ENCODE results near the gene HOXC6. TPM values are rescaled to one million over a fixed set of nuclear protein-coding genes. Genes with fewer than 3 reads are reported as not detected.

The HOXC6 gene
- total RNA-seq, 1 experiment from 2014 or later: not detected

DNA sequence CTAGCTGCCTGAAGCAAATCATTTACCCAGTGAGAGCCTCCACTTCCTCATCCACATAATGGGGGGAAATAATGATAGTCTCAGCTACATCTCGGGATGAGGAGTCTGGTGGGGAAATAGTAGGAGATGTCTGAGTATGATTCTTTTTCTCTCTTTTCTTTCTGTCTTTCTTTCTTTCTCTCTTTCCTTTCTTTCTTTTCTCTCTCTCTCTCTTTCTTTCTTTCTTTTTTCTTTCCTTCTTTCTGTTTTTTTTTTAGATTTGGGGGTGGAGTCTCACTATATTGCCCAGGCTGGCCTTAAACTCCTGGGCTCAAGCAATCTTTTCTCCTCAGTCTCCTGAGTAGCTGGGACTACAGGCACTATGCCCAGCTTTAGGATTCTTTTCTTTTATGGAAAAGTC is 38.2 kb downstream of the HOXC6 start (continued):
- TF ChIP-seq, protein P1, sequence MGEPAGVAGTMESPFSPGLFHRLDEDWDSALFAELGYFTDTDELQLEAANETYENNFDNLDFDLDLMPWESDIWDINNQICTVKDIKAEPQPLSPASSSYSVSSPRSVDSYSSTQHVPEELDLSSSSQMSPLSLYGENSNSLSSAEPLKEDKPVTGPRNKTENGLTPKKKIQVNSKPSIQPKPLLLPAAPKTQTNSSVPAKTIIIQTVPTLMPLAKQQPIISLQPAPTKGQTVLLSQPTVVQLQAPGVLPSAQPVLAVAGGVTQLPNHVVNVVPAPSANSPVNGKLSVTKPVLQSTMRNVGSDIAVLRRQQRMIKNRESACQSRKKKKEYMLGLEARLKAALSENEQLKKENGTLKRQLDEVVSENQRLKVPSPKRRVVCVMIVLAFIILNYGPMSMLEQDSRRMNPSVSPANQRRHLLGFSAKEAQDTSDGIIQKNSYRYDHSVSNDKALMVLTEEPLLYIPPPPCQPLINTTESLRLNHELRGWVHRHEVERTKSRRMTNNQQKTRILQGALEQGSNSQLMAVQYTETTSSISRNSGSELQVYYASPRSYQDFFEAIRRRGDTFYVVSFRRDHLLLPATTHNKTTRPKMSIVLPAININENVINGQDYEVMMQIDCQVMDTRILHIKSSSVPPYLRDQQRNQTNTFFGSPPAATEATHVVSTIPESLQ (CRISPR knock-in tag; IDR thresholded peaks at IDR 0.05): no peak
- TF ChIP-seq, protein P2, sequence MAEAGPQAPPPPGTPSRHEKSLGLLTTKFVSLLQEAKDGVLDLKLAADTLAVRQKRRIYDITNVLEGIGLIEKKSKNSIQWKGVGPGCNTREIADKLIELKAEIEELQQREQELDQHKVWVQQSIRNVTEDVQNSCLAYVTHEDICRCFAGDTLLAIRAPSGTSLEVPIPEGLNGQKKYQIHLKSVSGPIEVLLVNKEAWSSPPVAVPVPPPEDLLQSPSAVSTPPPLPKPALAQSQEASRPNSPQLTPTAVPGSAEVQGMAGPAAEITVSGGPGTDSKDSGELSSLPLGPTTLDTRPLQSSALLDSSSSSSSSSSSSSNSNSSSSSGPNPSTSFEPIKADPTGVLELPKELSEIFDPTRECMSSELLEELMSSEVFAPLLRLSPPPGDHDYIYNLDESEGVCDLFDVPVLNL (CRISPR knock-in tag; IDR thresholded peaks at IDR 0.05; ENCODE audit: borderline replicate concordance, low read depth): no peak
- no peak for TF ChIP-seq CBFB (CRISPR knock-in tag; IDR thresholded peaks at IDR 0.05; ENCODE audit: low read depth)
- no peak for TF ChIP-seq PRRX2 (CRISPR knock-in tag; IDR thresholded peaks at IDR 0.05)
- no peak for TF ChIP-seq FOXK1 (CRISPR knock-in tag; IDR thresholded peaks at IDR 0.05)
- no peak for TF ChIP-seq TCF7 (CRISPR knock-in tag; IDR thresholded peaks at IDR 0.05; ENCODE audit: low read depth)
- TF ChIP-seq KAT7 (CRISPR knock-in tag; IDR thresholded peaks at IDR 0.05; ENCODE audit: borderline replicate concordance): no peak
- TF ChIP-seq, protein P3, sequence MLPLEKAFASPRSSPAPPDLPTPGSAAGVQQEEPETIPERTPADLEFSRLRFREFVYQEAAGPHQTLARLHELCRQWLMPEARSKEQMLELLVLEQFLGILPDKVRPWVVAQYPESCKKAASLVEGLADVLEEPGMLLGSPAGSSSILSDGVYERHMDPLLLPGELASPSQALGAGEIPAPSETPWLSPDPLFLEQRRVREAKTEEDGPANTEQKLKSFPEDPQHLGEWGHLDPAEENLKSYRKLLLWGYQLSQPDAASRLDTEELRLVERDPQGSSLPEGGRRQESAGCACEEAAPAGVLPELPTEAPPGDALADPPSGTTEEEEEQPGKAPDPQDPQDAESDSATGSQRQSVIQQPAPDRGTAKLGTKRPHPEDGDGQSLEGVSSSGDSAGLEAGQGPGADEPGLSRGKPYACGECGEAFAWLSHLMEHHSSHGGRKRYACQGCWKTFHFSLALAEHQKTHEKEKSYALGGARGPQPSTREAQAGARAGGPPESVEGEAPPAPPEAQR (CRISPR knock-in tag; IDR thresholded peaks at IDR 0.05): no peak
- no peak for TF ChIP-seq NFATC4 (CRISPR knock-in tag; IDR thresholded peaks at IDR 0.05)
- no peak for TF ChIP-seq ZNF416 (CRISPR knock-in tag; IDR thresholded peaks at IDR 0.05)
- TF ChIP-seq SOX15 (CRISPR knock-in tag; IDR thresholded peaks at IDR 0.05): no peak
- no peak for TF ChIP-seq MAX (CRISPR knock-in tag; IDR thresholded peaks at IDR 0.05)

GRCh38 chr12:54068418-54069070 is 40.3 kb downstream of the HOXC6 start:
- ATAC-seq (no peak), DNase-seq (ENCODE audit: low spot score) (no peak)
- Mint-ChIP-seq H3K27ac (no peak overlapping the region), H3K4me1 (0 out of 2 replicates have a peak, but pooled peaks cover 6% of the 10 kb centered on the region), H3K4me3 (no peak overlapping the region), H3K27me3 (ENCODE audit: low read depth) (peaks cover 90% of the 10 kb centered on the region), H3K36me3 (no peaks in the 10 kb centered on the region), H3K9me3 (no peaks in the 10 kb centered on the region)
- POLR2A ChIA-PET: no interaction called here
- CTCF ChIA-PET: interaction anchor here (1.3 kb wide), 1 partner anchor 70 kb away, joined by 3 read pairs; no protein-coding TSS in a partner anchor
- TF ChIP-seq, protein P4, sequence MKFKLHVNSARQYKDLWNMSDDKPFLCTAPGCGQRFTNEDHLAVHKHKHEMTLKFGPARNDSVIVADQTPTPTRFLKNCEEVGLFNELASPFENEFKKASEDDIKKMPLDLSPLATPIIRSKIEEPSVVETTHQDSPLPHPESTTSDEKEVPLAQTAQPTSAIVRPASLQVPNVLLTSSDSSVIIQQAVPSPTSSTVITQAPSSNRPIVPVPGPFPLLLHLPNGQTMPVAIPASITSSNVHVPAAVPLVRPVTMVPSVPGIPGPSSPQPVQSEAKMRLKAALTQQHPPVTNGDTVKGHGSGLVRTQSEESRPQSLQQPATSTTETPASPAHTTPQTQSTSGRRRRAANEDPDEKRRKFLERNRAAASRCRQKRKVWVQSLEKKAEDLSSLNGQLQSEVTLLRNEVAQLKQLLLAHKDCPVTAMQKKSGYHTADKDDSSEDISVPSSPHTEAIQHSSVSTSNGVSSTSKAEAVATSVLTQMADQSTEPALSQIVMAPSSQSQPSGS (CRISPR knock-in tag; IDR thresholded peaks at IDR 0.05; ENCODE audit: borderline replicate concordance, low read depth): no peak
- TF ChIP-seq SP1 (CRISPR knock-in tag; conservative IDR thresholded peaks at IDR 0.05) (no peak), PRRX2 (CRISPR knock-in tag; IDR thresholded peaks at IDR 0.05) (no peak), NR2C2 (CRISPR knock-in tag; IDR thresholded peaks at IDR 0.05) (no peak), ATF3 (CRISPR knock-in tag; conservative IDR thresholded peaks at IDR 0.05) (no peak), USF2 (CRISPR knock-in tag; IDR thresholded peaks at IDR 0.05) (no peak), JAZF1 (CRISPR knock-in tag; IDR thresholded peaks at IDR 0.05) (no peak), IRF2 (CRISPR knock-in tag; IDR thresholded peaks at IDR 0.05; ENCODE audit: borderline replicate concordance, low read depth) (no peak), NFYB (CRISPR knock-in tag; conservative IDR thresholded peaks at IDR 0.05; ENCODE audit: low read depth) (no peak), ZMAT4 (CRISPR knock-in tag; IDR thresholded peaks at IDR 0.05) (no peak), ZBTB43 (CRISPR knock-in tag; IDR thresholded peaks at IDR 0.05) (no peak), ZNF121 (CRISPR knock-in tag; IDR thresholded peaks at IDR 0.05) (no peak)
- TF ChIP-seq, protein P2 (CRISPR knock-in tag; IDR thresholded peaks at IDR 0.05; ENCODE audit: borderline replicate concordance, low read depth): no peak
- TF ChIP-seq, protein P5, sequence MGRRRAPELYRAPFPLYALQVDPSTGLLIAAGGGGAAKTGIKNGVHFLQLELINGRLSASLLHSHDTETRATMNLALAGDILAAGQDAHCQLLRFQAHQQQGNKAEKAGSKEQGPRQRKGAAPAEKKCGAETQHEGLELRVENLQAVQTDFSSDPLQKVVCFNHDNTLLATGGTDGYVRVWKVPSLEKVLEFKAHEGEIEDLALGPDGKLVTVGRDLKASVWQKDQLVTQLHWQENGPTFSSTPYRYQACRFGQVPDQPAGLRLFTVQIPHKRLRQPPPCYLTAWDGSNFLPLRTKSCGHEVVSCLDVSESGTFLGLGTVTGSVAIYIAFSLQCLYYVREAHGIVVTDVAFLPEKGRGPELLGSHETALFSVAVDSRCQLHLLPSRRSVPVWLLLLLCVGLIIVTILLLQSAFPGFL (CRISPR knock-in tag; IDR thresholded peaks at IDR 0.05; ENCODE audit: borderline replicate concordance): no peak

Measured in WTC11 (cell line).